ENCODE results near the gene RCAN1.

DNA sequence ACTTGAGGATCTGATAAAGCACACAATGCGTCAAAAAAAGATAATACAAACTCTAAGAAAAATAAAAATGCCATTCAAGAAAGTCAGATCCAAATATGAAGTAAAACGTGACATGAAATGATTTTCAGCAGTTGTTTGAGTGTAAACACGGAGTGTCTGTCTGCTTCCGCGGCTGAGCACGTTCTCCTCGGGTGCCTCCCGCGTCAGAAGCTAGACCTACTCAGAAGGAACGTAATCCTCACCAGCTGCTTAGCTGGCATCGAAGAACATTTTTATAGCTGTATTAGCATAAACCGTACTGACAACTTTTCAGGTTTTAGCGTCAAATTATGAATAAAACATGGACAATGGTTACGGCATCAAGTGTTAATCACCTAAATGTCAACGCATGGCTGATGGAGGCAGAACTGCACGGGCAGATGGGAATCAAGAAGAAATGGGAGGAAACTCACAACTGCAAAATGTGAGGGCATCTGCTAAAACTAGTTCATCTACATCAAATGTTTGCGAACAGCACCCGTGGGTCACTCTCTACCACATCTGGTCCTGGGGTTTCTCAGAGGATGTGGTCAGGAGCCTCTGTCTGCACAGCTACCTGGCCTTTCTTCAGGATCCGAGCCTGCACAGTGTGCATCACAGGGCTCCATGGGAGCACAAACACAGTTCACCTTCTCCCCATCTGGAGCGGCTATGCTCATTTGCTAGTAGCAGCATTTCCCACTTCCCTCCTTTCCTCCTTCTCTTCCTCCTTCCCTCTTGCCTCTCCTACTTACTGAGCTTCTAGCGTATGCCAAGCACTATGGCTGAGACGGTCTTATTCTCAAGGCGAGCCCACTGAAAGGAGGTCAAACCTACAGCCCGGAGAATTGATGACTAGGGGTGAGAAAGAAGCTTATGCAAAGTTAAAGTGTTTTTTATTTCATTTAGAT lies 40.0 kb downstream of the RCAN1 start:
- TF ChIP-seq, protein P1, sequence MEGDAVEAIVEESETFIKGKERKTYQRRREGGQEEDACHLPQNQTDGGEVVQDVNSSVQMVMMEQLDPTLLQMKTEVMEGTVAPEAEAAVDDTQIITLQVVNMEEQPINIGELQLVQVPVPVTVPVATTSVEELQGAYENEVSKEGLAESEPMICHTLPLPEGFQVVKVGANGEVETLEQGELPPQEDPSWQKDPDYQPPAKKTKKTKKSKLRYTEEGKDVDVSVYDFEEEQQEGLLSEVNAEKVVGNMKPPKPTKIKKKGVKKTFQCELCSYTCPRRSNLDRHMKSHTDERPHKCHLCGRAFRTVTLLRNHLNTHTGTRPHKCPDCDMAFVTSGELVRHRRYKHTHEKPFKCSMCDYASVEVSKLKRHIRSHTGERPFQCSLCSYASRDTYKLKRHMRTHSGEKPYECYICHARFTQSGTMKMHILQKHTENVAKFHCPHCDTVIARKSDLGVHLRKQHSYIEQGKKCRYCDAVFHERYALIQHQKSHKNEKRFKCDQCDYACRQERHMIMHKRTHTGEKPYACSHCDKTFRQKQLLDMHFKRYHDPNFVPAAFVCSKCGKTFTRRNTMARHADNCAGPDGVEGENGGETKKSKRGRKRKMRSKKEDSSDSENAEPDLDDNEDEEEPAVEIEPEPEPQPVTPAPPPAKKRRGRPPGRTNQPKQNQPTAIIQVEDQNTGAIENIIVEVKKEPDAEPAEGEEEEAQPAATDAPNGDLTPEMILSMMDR (IDR thresholded peaks at IDR 0.05) = no peak
- TF ChIP-seq POLR2A (IDR thresholded peaks at IDR 0.05) = no peak
